ENCODE data around the gene NHSL1.

The NHSL1 gene

GRCh38 chr6:138422861-138423260 is 76.4 kb downstream of the NHSL1 start:
- peak in 2 of 3 donors; percentile 23 to 25 for DNase-seq

GRCh38 chr6:138421608-138422007 is 77.7 kb downstream of the NHSL1 start:
- no peak for DNase-seq

GRCh38 chr6:138421089-138421488 is 78.2 kb downstream of the NHSL1 start:
- DNase-seq, result no peak

- no peak for DNase-seq
Measured at GRCh38 chr6:138420356-138420755, 78.9 kb downstream of the NHSL1 start.

GRCh38 chr6:138419766-138420165 is 79.5 kb downstream of the NHSL1 start:
- DNase-seq, result no peak

- no peak for DNase-seq
Measured at GRCh38 chr6:138418118-138418742, 81.1 kb downstream of the NHSL1 start.

GRCh38 chr6:138417493-138418117 is 81.7 kb downstream of the NHSL1 start:
- no peak for DNase-seq

GRCh38 chr6:138416206-138416605 is 83.1 kb downstream of the NHSL1 start:
- DNase-seq, result no peak

- DNase-seq, result no peak
Measured at GRCh38 chr6:138415125-138415524, 84.2 kb downstream of the NHSL1 start.

GRCh38 chr6:138410972-138411880 is 88.1 kb downstream of the NHSL1 start:
- peak; percentile 52 to 83 (median 71) for DNase-seq

GRCh38 chr6:138410048-138410735 is 89.1 kb downstream of the NHSL1 start:
- DNase-seq, result peak; percentile 66 to 73 (median 69)

GRCh38 chr6:138406443-138406842 is 92.9 kb downstream of the NHSL1 start:
- peak in 2 of 3 donors; percentile 19 to 30 for DNase-seq

- DNase-seq, result no peak
Measured at GRCh38 chr6:138405816-138406413, 93.4 kb downstream of the NHSL1 start.

GRCh38 chr6:138404666-138405337 is 94.5 kb downstream of the NHSL1 start:
- peak in 1 of 3 donors; percentile 5 for DNase-seq

- peak; percentile 74 to 89 (median 78) for DNase-seq
Measured at GRCh38 chr6:138403801-138404665, 95.3 kb downstream of the NHSL1 start, which contains the start of gene HEBP2. Gene HEBP2, plus strand, starts transcription at chr6:138404223. Its CDS starts 273 bp downstream, at chr6:138404496.

- peak; percentile 35 to 65 (median 48) for DNase-seq
Measured at GRCh38 chr6:138403324-138403800, 95.9 kb downstream of the NHSL1 start.

GRCh38 chr6:138402838-138403187 is 96.5 kb downstream of the NHSL1 start:
- no peak for DNase-seq

- DNase-seq, result no peak
Measured at GRCh38 chr6:138401960-138402837, 97.1 kb downstream of the NHSL1 start.

GRCh38 chr6:138400326-138400725 is 99.0 kb downstream of the NHSL1 start:
- no peak for DNase-seq
